ENCODE measurements around the gene GPS2. TPM values are rescaled to one million over a fixed set of nuclear protein-coding genes. Genes with fewer than 3 reads are reported as not detected.

The GPS2 gene
- total and polyA plus RNA-seq, 2 experiments from 2014 or later: 83.4 to 122 TPM

DNA sequence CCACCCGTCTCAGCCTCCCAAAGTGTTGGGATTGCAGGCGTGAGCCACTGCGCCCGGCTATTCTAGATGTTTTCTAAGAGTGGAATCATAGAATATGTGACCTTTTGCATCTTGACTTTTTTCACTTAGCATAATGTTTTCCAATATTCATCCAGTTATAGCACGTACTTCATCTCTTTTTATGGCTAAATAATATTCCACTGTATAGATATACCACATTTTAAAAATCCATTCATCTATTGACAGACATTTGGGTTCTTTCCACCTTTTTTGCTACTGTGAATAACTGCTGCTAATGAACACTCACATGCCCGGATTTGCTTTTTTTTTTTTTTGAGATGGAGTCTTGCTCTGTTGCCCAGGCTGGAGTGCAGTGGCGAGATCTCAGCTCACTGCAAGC is 11.0 kb downstream of the GPS2 start:
- H3K27me3 Mint-ChIP-seq (ENCODE audit: insufficient read depth, low read depth, poor library complexity): peaks cover 23% of the 10 kb centered on the region
- no peak overlapping the region for H3K27ac Mint-ChIP-seq
- DNase-seq (ENCODE audit: low spot score): no peak
- peaks cover 4% of the 10 kb centered on the region; the same call in 2 of the 3 replicates for H3K4me1 Mint-ChIP-seq
- Histone ChIP-seq H3K9me2 (ENCODE audit: insufficient read depth) (no peaks in the 10 kb centered on the region), H4K20me1 (replicated peaks; ENCODE audit: insufficient read depth) (peaks cover 5% of the 10 kb centered on the region), H3K4me2 (no peak overlapping the region), H3K36me3 (ENCODE audit: insufficient read depth) (peaks cover under 1% of the 10 kb centered on the region; the same call in 1 of the 2 replicates), H3K27ac (ENCODE audit: low read depth) (no peak overlapping the region), H3K79me2 (replicated peaks; ENCODE audit: insufficient read depth) (peaks cover 12% of the 10 kb centered on the region), H3K4me1 (ENCODE audit: insufficient read depth) (peaks cover 2% of the 10 kb centered on the region; the same call in 1 of the 2 replicates), H3K4me3 (no peak overlapping the region), H3F3A (replicated peaks; ENCODE audit: low read depth) (peaks cover 18% of the 10 kb centered on the region), H3K27me3 (ENCODE audit: insufficient read depth) (no peaks in the 10 kb centered on the region; the same call in 1 of the 2 replicates), H2AFZ (no peak overlapping the region)
- peaks cover 9% of the 10 kb centered on the region for H3K36me3 Mint-ChIP-seq (ENCODE audit: low read depth)
- no peak overlapping the region; the same call in 2 of the 3 replicates for H3K4me3 Mint-ChIP-seq
- peaks cover 6% of the 10 kb centered on the region; the same call in 2 of the 3 replicates for H3K9me3 Mint-ChIP-seq
- TF ChIP-seq ZNF331 (CRISPR knock-in tag; IDR thresholded peaks at IDR 0.05; ENCODE audit: low read depth): no peak
- no peak for TF ChIP-seq NANOG (IDR thresholded peaks at IDR 0.05; ENCODE audit: borderline replicate concordance)
- no peak for TF ChIP-seq CREB1 (CRISPR knock-in tag; IDR thresholded peaks at IDR 0.05; ENCODE audit: low read depth)
- TF ChIP-seq, protein P1, sequence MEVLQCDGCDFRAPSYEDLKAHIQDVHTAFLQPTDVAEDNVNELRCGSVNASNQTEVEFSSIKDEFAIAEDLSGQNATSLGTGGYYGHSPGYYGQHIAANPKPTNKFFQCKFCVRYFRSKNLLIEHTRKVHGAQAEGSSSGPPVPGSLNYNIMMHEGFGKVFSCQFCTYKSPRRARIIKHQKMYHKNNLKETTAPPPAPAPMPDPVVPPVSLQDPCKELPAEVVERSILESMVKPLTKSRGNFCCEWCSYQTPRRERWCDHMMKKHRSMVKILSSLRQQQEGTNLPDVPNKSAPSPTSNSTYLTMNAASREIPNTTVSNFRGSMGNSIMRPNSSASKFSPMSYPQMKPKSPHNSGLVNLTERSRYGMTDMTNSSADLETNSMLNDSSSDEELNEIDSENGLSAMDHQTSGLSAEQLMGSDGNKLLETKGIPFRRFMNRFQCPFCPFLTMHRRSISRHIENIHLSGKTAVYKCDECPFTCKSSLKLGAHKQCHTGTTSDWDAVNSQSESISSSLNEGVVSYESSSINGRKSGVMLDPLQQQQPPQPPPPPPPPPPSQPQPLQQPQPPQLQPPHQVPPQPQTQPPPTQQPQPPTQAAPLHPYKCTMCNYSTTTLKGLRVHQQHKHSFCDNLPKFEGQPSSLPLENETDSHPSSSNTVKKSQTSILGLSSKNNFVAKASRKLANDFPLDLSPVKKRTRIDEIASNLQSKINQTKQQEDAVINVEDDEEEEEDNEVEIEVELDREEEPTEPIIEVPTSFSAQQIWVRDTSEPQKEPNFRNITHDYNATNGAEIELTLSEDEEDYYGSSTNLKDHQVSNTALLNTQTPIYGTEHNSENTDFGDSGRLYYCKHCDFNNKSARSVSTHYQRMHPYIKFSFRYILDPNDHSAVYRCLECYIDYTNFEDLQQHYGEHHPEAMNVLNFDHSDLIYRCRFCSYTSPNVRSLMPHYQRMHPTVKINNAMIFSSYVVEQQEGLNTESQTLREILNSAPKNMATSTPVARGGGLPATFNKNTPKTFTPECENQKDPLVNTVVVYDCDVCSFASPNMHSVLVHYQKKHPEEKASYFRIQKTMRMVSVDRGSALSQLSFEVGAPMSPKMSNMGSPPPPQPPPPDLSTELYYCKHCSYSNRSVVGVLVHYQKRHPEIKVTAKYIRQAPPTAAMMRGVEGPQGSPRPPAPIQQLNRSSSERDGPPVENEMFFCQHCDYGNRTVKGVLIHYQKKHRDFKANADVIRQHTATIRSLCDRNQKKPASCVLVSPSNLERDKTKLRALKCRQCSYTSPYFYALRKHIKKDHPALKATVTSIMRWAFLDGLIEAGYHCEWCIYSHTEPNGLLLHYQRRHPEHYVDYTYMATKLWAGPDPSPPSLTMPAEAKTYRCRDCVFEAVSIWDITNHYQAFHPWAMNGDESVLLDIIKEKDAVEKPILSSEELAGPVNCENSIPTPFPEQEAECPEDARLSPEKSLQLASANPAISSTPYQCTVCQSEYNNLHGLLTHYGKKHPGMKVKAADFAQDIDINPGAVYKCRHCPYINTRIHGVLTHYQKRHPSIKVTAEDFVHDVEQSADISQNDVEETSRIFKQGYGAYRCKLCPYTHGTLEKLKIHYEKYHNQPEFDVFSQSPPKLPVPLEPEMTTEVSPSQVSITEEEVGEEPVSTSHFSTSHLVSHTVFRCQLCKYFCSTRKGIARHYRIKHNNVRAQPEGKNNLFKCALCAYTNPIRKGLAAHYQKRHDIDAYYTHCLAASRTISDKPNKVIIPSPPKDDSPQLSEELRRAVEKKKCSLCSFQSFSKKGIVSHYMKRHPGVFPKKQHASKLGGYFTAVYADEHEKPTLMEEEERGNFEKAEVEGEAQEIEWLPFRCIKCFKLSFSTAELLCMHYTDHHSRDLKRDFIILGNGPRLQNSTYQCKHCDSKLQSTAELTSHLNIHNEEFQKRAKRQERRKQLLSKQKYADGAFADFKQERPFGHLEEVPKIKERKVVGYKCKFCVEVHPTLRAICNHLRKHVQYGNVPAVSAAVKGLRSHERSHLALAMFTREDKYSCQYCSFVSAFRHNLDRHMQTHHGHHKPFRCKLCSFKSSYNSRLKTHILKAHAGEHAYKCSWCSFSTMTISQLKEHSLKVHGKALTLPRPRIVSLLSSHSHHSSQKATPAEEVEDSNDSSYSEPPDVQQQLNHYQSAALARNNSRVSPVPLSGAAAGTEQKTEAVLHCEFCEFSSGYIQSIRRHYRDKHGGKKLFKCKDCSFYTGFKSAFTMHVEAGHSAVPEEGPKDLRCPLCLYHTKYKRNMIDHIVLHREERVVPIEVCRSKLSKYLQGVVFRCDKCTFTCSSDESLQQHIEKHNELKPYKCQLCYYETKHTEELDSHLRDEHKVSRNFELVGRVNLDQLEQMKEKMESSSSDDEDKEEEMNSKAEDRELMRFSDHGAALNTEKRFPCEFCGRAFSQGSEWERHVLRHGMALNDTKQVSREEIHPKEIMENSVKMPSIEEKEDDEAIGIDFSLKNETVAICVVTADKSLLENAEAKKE (CRISPR knock-in tag; IDR thresholded peaks at IDR 0.05): no peak
- no peak for TF ChIP-seq STAT1 (IDR thresholded peaks at IDR 0.05; ENCODE audit: unreplicated experiment)
- TF ChIP-seq JUNB (IDR thresholded peaks at IDR 0.05; ENCODE audit: unreplicated experiment): no peak
- no peak for TF ChIP-seq EZH2phosphoT487 (IDR thresholded peaks at IDR 0.05; ENCODE audit: unreplicated experiment)
- TF ChIP-seq ZNF114 (CRISPR knock-in tag; IDR thresholded peaks at IDR 0.05): no peak
- TF ChIP-seq, protein P2, sequence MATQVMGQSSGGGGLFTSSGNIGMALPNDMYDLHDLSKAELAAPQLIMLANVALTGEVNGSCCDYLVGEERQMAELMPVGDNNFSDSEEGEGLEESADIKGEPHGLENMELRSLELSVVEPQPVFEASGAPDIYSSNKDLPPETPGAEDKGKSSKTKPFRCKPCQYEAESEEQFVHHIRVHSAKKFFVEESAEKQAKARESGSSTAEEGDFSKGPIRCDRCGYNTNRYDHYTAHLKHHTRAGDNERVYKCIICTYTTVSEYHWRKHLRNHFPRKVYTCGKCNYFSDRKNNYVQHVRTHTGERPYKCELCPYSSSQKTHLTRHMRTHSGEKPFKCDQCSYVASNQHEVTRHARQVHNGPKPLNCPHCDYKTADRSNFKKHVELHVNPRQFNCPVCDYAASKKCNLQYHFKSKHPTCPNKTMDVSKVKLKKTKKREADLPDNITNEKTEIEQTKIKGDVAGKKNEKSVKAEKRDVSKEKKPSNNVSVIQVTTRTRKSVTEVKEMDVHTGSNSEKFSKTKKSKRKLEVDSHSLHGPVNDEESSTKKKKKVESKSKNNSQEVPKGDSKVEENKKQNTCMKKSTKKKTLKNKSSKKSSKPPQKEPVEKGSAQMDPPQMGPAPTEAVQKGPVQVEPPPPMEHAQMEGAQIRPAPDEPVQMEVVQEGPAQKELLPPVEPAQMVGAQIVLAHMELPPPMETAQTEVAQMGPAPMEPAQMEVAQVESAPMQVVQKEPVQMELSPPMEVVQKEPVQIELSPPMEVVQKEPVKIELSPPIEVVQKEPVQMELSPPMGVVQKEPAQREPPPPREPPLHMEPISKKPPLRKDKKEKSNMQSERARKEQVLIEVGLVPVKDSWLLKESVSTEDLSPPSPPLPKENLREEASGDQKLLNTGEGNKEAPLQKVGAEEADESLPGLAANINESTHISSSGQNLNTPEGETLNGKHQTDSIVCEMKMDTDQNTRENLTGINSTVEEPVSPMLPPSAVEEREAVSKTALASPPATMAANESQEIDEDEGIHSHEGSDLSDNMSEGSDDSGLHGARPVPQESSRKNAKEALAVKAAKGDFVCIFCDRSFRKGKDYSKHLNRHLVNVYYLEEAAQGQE (IDR thresholded peaks at IDR 0.05; ENCODE audit: unreplicated experiment): no peak
- no peak for TF ChIP-seq EZH2 (IDR thresholded peaks at IDR 0.05; ENCODE audit: low read depth, unreplicated experiment)
- TF ChIP-seq, protein P3, sequence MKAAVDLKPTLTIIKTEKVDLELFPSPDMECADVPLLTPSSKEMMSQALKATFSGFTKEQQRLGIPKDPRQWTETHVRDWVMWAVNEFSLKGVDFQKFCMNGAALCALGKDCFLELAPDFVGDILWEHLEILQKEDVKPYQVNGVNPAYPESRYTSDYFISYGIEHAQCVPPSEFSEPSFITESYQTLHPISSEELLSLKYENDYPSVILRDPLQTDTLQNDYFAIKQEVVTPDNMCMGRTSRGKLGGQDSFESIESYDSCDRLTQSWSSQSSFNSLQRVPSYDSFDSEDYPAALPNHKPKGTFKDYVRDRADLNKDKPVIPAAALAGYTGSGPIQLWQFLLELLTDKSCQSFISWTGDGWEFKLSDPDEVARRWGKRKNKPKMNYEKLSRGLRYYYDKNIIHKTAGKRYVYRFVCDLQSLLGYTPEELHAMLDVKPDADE (IDR thresholded peaks at IDR 0.05): no peak
- TF ChIP-seq, protein P4, sequence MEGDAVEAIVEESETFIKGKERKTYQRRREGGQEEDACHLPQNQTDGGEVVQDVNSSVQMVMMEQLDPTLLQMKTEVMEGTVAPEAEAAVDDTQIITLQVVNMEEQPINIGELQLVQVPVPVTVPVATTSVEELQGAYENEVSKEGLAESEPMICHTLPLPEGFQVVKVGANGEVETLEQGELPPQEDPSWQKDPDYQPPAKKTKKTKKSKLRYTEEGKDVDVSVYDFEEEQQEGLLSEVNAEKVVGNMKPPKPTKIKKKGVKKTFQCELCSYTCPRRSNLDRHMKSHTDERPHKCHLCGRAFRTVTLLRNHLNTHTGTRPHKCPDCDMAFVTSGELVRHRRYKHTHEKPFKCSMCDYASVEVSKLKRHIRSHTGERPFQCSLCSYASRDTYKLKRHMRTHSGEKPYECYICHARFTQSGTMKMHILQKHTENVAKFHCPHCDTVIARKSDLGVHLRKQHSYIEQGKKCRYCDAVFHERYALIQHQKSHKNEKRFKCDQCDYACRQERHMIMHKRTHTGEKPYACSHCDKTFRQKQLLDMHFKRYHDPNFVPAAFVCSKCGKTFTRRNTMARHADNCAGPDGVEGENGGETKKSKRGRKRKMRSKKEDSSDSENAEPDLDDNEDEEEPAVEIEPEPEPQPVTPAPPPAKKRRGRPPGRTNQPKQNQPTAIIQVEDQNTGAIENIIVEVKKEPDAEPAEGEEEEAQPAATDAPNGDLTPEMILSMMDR (conservative IDR thresholded peaks at IDR 0.05; ENCODE audit: low read depth in 2 of 2): no peak
- TF ChIP-seq POLR2AphosphoS5 (IDR thresholded peaks at IDR 0.05; ENCODE audit: low read depth): no peak
- ATAC-seq: no peak
